Measurements from ENCODE around the gene ANKRD44. TPM values are rescaled to one million over a fixed set of nuclear protein-coding genes. Genes with fewer than 3 reads are reported as not detected.

Gene ANKRD44
- total RNA-seq, 1 donor from 2014 or later, result 11.2 TPM

DNA sequence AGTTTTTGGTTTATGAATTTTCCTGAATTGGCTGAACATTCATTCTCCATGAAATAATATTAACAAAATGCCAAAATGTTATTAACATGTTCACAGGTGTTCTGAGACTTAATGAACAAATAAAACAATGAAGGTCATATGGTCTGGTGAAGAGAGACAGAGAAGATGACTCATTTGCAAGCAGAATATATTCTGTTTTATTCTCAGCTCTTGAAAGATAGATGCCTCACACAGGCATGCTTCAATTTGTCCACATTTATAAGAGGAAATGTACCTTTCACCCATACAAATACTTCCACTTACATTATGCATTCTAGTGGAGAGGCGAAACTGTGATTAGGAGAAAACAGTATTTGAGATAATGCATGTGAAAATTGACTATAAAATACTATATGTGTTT is 308.7 kb downstream of the ANKRD44 start:
- Mint-ChIP-seq H3K27ac (ENCODE audit: unreplicated experiment) (no peak overlapping the region), H3K27me3 (ENCODE audit: low read depth) (no peaks in the 10 kb centered on the region), H3K36me3 (ENCODE audit: low read depth) (no peaks in the 10 kb centered on the region), H3K4me1 (no peaks in the 10 kb centered on the region), H3K4me3 (no peak overlapping the region), H3K9me3 (no peaks in the 10 kb centered on the region)
- TF ChIP-seq, protein P1, sequence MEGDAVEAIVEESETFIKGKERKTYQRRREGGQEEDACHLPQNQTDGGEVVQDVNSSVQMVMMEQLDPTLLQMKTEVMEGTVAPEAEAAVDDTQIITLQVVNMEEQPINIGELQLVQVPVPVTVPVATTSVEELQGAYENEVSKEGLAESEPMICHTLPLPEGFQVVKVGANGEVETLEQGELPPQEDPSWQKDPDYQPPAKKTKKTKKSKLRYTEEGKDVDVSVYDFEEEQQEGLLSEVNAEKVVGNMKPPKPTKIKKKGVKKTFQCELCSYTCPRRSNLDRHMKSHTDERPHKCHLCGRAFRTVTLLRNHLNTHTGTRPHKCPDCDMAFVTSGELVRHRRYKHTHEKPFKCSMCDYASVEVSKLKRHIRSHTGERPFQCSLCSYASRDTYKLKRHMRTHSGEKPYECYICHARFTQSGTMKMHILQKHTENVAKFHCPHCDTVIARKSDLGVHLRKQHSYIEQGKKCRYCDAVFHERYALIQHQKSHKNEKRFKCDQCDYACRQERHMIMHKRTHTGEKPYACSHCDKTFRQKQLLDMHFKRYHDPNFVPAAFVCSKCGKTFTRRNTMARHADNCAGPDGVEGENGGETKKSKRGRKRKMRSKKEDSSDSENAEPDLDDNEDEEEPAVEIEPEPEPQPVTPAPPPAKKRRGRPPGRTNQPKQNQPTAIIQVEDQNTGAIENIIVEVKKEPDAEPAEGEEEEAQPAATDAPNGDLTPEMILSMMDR (conservative IDR thresholded peaks at IDR 0.05), result no peak
- DNase-seq (ENCODE audit: low read depth, low spot score), result no peak

DNA sequence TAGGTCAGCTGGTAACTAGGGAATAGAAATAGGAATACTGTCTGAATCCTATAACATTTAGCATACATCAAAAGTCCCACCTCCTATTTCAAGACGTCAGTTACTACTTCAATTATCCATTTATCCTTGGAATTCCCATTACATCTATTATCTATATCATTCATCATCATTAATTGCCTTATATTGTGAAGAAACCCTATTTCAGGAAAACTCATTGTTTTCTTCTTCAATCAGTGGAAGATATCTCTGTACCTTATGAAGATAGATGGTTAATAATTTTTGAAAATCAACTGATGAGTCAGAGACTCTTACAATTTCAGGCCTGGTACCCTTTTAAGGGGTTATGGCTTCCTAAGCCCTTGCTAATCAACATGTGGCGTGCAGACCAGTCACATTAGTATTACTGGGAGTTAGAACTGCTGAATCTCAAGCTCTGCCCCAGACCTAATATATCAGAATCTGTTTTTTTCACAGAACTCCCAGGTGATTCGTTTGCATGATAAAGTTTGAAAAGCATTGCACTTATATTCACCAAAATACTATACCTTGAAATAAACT is 314.7 kb downstream of the ANKRD44 start:
- Mint-ChIP-seq H3K27me3 (ENCODE audit: low read depth) (no peaks in the 10 kb centered on the region), H3K36me3 (ENCODE audit: low read depth) (peaks cover 2% of the 10 kb centered on the region), H3K4me1 (peaks cover 5% of the 10 kb centered on the region), H3K9me3 (no peaks in the 10 kb centered on the region), H3K27ac (ENCODE audit: unreplicated experiment) (no peak overlapping the region), H3K4me3 (no peak overlapping the region)
- TF ChIP-seq, protein P1 (conservative IDR thresholded peaks at IDR 0.05), result no peak
- DNase-seq (ENCODE audit: low read depth, low spot score), result no peak

- TF ChIP-seq, protein P1 (conservative IDR thresholded peaks at IDR 0.05), result no peak
- no peak for DNase-seq (ENCODE audit: low read depth, low spot score)
- H3K27me3 Mint-ChIP-seq (ENCODE audit: low read depth), result no peaks in the 10 kb centered on the region
- H3K9me3 Mint-ChIP-seq, result no peaks in the 10 kb centered on the region
- H3K4me3 Mint-ChIP-seq, result no peak overlapping the region
- H3K36me3 Mint-ChIP-seq (ENCODE audit: low read depth), result peaks cover 2% of the 10 kb centered on the region
- H3K4me1 Mint-ChIP-seq, result peaks cover 16% of the 10 kb centered on the region
- no peak overlapping the region for H3K27ac Mint-ChIP-seq (ENCODE audit: unreplicated experiment)
Measured at GRCh38 chr2:196994764-196995163, 315.8 kb downstream of the ANKRD44 start.

DNA sequence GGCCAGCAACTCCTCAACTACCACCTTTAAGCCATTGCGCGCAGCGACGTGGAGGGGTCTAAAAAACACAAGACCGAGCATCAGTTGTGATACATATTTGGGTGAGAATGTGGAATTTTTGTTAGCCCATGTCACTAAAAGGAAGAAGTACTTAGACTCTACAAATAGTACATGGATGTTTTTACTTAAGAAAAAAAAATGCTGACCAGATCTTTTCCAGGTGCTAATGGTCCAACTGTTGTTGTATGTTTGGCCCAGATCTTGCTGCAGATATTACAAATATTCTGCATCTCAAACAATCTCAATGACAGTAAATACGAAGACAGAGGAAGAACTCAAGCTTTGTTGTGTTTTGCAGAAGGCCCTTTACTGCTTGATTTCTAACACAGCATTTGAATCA is 317.0 kb downstream of the ANKRD44 start:
- peaks cover 2% of the 10 kb centered on the region for H3K36me3 Mint-ChIP-seq (ENCODE audit: low read depth)
- no peak overlapping the region for H3K4me3 Mint-ChIP-seq
- DNase-seq (ENCODE audit: low read depth, low spot score), result no peak
- TF ChIP-seq, protein P1 (conservative IDR thresholded peaks at IDR 0.05), result no peak
- peaks cover 25% of the 10 kb centered on the region for H3K4me1 Mint-ChIP-seq
- H3K9me3 Mint-ChIP-seq, result no peaks in the 10 kb centered on the region
- H3K27ac Mint-ChIP-seq (ENCODE audit: unreplicated experiment), result no peak overlapping the region
- no peaks in the 10 kb centered on the region for H3K27me3 Mint-ChIP-seq (ENCODE audit: low read depth)

- DNase-seq (ENCODE audit: low read depth, low spot score), result no peak
- no peaks in the 10 kb centered on the region for H3K9me3 Mint-ChIP-seq
- H3K27ac Mint-ChIP-seq (ENCODE audit: unreplicated experiment), result no peak overlapping the region
- peaks cover 2% of the 10 kb centered on the region for H3K36me3 Mint-ChIP-seq (ENCODE audit: low read depth)
- TF ChIP-seq, protein P1 (conservative IDR thresholded peaks at IDR 0.05), result peak; percentile 19
- no peak overlapping the region for H3K4me3 Mint-ChIP-seq
- peaks cover 37% of the 10 kb centered on the region for H3K4me1 Mint-ChIP-seq
- H3K27me3 Mint-ChIP-seq (ENCODE audit: low read depth), result no peaks in the 10 kb centered on the region
Measured at GRCh38 chr2:196992466-196992865, 318.1 kb downstream of the ANKRD44 start.

All from neural crest cell (in vitro differentiated cells).